Loucy (cell line): ENCODE results near the gene SEC31B.

ENCODE experiments used
- CTCF ChIP-seq: fragments of 200-600 bp; sonication (generic); conservative IDR thresholded peaks from 2 replicates; pipeline ENCODE4 v1.5.1; 2014; ENCODE audit warnings: mild to moderate bottlenecking, antibody characterized with exemption, low read length
- EZH2phosphoT487 ChIP-seq: fragments of 200-600 bp; IDR thresholded peaks from 2 replicates; pipeline ENCODE4 v1.6.1; 2018; ENCODE audit warnings: antibody characterized with exemption, mild to moderate bottlenecking, moderate library complexity, borderline replicate concordance

GRCh38 chr10:100535338-100535714 is 15.7 kb upstream of the SEC31B start:
- TF ChIP-seq CTCF (no peak), EZH2phosphoT487 (no peak)
